Panc1 (cell line): ENCODE measurements around the gene FGGY.

Experiments used
- CTCF ChIP-seq: fragments of 450-650 bp; IDR thresholded peaks from 2 replicates; pipeline ENCODE4 v1.5.1; 2017; ENCODE audit warnings: mild to moderate bottlenecking
- TF ChIP-seq, protein P1 (sequence below), 2 experiments: IDR thresholded peaks; 2 replicates each; pipeline ENCODE4 v1.6.1; 2011 to 2012; ENCODE audit warnings: low read depth in 2 of 2, control low read depth in 1 of 2, low read length in 1 of 2, mild to moderate bottlenecking in 1 of 2, moderate library complexity in 1 of 2; ENCODE audit not compliant: insufficient read depth in 1 of 2

- no peak for TF ChIP-seq CTCF
- TF ChIP-seq, protein P1, sequence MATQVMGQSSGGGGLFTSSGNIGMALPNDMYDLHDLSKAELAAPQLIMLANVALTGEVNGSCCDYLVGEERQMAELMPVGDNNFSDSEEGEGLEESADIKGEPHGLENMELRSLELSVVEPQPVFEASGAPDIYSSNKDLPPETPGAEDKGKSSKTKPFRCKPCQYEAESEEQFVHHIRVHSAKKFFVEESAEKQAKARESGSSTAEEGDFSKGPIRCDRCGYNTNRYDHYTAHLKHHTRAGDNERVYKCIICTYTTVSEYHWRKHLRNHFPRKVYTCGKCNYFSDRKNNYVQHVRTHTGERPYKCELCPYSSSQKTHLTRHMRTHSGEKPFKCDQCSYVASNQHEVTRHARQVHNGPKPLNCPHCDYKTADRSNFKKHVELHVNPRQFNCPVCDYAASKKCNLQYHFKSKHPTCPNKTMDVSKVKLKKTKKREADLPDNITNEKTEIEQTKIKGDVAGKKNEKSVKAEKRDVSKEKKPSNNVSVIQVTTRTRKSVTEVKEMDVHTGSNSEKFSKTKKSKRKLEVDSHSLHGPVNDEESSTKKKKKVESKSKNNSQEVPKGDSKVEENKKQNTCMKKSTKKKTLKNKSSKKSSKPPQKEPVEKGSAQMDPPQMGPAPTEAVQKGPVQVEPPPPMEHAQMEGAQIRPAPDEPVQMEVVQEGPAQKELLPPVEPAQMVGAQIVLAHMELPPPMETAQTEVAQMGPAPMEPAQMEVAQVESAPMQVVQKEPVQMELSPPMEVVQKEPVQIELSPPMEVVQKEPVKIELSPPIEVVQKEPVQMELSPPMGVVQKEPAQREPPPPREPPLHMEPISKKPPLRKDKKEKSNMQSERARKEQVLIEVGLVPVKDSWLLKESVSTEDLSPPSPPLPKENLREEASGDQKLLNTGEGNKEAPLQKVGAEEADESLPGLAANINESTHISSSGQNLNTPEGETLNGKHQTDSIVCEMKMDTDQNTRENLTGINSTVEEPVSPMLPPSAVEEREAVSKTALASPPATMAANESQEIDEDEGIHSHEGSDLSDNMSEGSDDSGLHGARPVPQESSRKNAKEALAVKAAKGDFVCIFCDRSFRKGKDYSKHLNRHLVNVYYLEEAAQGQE (IDR thresholded peaks at IDR 0.05; ENCODE audit: insufficient read depth in 1 of 2, low read depth in 2 of 2, low read length in 1 of 2): no peak
These were observed 361.1 kb downstream of the FGGY start for GRCh38 chr1:59657873-59658465.
